Neural cell (in vitro differentiated cells): Measurements from ENCODE around the gene ATP9B. TPM values are rescaled to one million over a fixed set of nuclear protein-coding genes. Genes with fewer than 3 reads are reported as not detected.

ENCODE experiments used
- H2AFZ ChIP-seq: fragments of 200-600, 300-800 bp; sonication (generic), shearing (Covaris generic); 2 replicates; pipeline ENCODE4 v1.6.0; 2014; ENCODE audit warnings: low read depth, mild to moderate bottlenecking, antibody characterized with exemption, low read length, moderate library complexity
- H3F3A ChIP-seq: fragments of 200-600 bp; shearing (Covaris generic); 2 replicates; pipeline ENCODE4 v1.6.1; 2016; ENCODE audit warnings: mild to moderate bottlenecking, moderate library complexity, mixed read lengths, antibody characterized with exemption, low read length; ENCODE audit not compliant: insufficient read depth, poor library complexity, severe bottlenecking
- H3K27ac ChIP-seq: fragments of 200-600, 300-800 bp; sonication (generic), shearing (Covaris generic); 2 replicates; pipeline ENCODE4 v1.5.1; 2014; ENCODE audit warnings: mild to moderate bottlenecking, low read length, moderate library complexity
- H3K27me3 ChIP-seq: fragments of 300-800, 200-600 bp; sonication (generic), shearing (Covaris generic); 2 replicates; pipeline ENCODE4 v1.6.0; 2014; ENCODE audit warnings: mild to moderate bottlenecking, low read depth, low read length, moderate library complexity; ENCODE audit not compliant: insufficient read depth
- H3K36me3 ChIP-seq: fragments of 300-800, 200-600 bp; sonication (generic), shearing (Covaris generic); 2 replicates; pipeline ENCODE4 v1.5.1; 2014; ENCODE audit warnings: mild to moderate bottlenecking, antibody characterized with exemption, low read length, moderate library complexity; ENCODE audit not compliant: insufficient read depth
- H3K4me2 ChIP-seq: fragments of 300-800, 200-600 bp; sonication (generic), shearing (Covaris generic); 2 replicates; pipeline ENCODE4 v1.6.0; 2014; ENCODE audit warnings: mild to moderate bottlenecking, low read length
- H3K4me3 ChIP-seq: fragments of 300-800, 200-600 bp; sonication (generic), shearing (Covaris generic); 2 replicates; pipeline ENCODE4 v1.5.1; 2014; ENCODE audit warnings: mild to moderate bottlenecking, low read length, moderate library complexity
- H3K79me2 ChIP-seq: fragments of 200-600 bp; shearing (Covaris generic); replicated peaks from 2 replicates; pipeline ENCODE4 v1.6.0; 2014; ENCODE audit warnings: mild to moderate bottlenecking, low read length, moderate library complexity; ENCODE audit not compliant: insufficient read depth
- H3K9ac ChIP-seq: fragments of 300-800, 200-600 bp; sonication (generic), shearing (Covaris generic); 2 replicates; pipeline ENCODE4 v1.6.1; 2016; ENCODE audit warnings: mild to moderate bottlenecking, low read length, mixed read lengths
- H3K9me2 ChIP-seq: fragments of 200-600 bp; shearing (Covaris generic); 2 replicates; pipeline ENCODE4 v1.6.1; 2016; ENCODE audit warnings: mild to moderate bottlenecking, low read length, mixed read lengths; ENCODE audit not compliant: insufficient read depth
- H3K9me3 ChIP-seq: fragments of 200-600, 300-800 bp; sonication (generic), shearing (Covaris generic); 2 replicates; pipeline ENCODE4 v1.6.1; 2016; ENCODE audit warnings: mild to moderate bottlenecking, mixed run types, low read length, moderate library complexity, mixed read lengths
- H4K20me1 ChIP-seq: fragments of 200-600 bp; shearing (Covaris generic); 2 replicates; pipeline ENCODE4 v1.6.1; 2016; ENCODE audit warnings: mild to moderate bottlenecking, mixed run types; ENCODE audit not compliant: insufficient read depth
- CTCF ChIP-seq: fragments of 450-650 bp; IDR thresholded peaks from 2 replicates; pipeline ENCODE4 v1.5.1; 2014; ENCODE audit warnings: antibody characterized with exemption, mild to moderate bottlenecking, moderate library complexity; ENCODE audit not compliant: poor library complexity, severe bottlenecking
- EP300 ChIP-seq: fragments of 450-650 bp; conservative IDR thresholded peaks from 2 replicates; pipeline ENCODE4 v1.6.1; 2014; ENCODE audit warnings: antibody characterized with exemption, mild to moderate bottlenecking, moderate library complexity; ENCODE audit not compliant: poor library complexity, severe bottlenecking
- EZH2 ChIP-seq: fragments of 200-600, 300-800 bp; shearing (Covaris generic), sonication (generic); IDR thresholded peaks from 2 replicates; pipeline ENCODE4 v1.6.1; 2014; ENCODE audit warnings: antibody characterized with exemption, low read length, borderline replicate concordance, mild to moderate bottlenecking; ENCODE audit not compliant: insufficient read depth, poor library complexity, severe bottlenecking
- MXI1 ChIP-seq: fragments of 450-650 bp; conservative IDR thresholded peaks from 2 replicates; pipeline ENCODE4 v1.6.1; 2014; ENCODE audit warnings: antibody characterized with exemption, mild to moderate bottlenecking; ENCODE audit not compliant: poor library complexity, severe bottlenecking
- POLR2AphosphoS5 ChIP-seq: IDR thresholded peaks from 2 replicates; pipeline ENCODE4 v1.6.1; 2012
- RAD21 ChIP-seq: fragments of 450-650 bp; conservative IDR thresholded peaks from 2 replicates; pipeline ENCODE4 v1.6.1; 2014; ENCODE audit warnings: antibody characterized with exemption, mild to moderate bottlenecking, moderate library complexity
- REST ChIP-seq: IDR thresholded peaks from 2 replicates; pipeline ENCODE4 v1.6.1; 2012; ENCODE audit warnings: borderline replicate concordance
- SMC3 ChIP-seq: fragments of 450-650 bp; conservative IDR thresholded peaks from 2 replicates; pipeline ENCODE4 v1.6.1; 2014; ENCODE audit warnings: antibody characterized with exemption, mild to moderate bottlenecking, moderate library complexity; ENCODE audit not compliant: poor library complexity
- TAF1 ChIP-seq: IDR thresholded peaks from 2 replicates; pipeline ENCODE4 v1.6.1; 2012; ENCODE audit warnings: low read depth
- polyA plus RNA-seq: library from polyadenylated mRNA; depleted of rRNA; stranded (reverse); fragments of >200 nt; gene quantifications from 2 replicates; pipeline ENCODE4 v1.2.3, GENCODE V29; 2014

ATP9B gene
- polyA plus RNA-seq, 1 donor from 2014 or later: 15.4 TPM

GRCh38 chr18:79422022-79422782 is 353.0 kb downstream of the ATP9B start:
- Histone ChIP-seq H3K4me3 (no peak overlapping the region), H3K36me3 (no peaks in the 10 kb centered on the region), H3K79me2 (no peaks in the 10 kb centered on the region), H3K9me3 (no peaks in the 10 kb centered on the region), H2AFZ (no peak overlapping the region), H3K9ac (no peak overlapping the region), H3K4me2 (no peak overlapping the region), H3K9me2 (no peaks in the 10 kb centered on the region), H3K27ac (no peak overlapping the region), H4K20me1 (no peaks in the 10 kb centered on the region), H3F3A (no peaks in the 10 kb centered on the region), H3K27me3 (no peaks in the 10 kb centered on the region)
- TF ChIP-seq TAF1 (no peak), SMC3 (no peak), MXI1 (no peak), RAD21 (no peak), EZH2 (no peak), POLR2AphosphoS5 (no peak), EP300 (no peak), CTCF (no peak), REST (no peak)

DNA sequence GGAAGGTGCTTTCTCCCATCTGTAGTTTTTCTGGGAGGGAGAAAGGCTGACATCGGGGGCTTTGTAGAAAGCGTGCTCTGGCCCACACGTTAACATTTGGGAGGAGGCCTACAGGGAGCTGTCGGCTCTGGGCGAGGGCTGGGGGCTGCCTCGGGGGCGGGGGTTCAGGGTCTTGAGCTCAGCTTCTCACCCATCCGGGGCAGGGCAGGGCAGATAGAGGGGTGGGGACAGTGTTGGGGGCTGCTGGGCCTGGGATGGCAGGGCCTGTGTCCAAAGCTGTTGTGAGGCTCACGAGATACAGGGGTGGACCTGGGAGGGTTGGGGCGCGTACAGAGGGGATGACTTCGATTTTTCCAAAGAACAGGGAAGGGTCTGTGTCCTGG is 353.6 kb downstream of the ATP9B start:
- Histone ChIP-seq H3K27me3 (no peaks in the 10 kb centered on the region), H3K9me2 (no peaks in the 10 kb centered on the region)
- TF ChIP-seq POLR2AphosphoS5 (no peak), RAD21 (no peak), MXI1 (no peak), REST (no peak), SMC3 (no peak), EZH2 (no peak), EP300 (no peak), CTCF (no peak), TAF1 (no peak)

More for the DNA sequence above, 353.6 kb downstream of the ATP9B start:
- Histone ChIP-seq H3K4me2 (no peak overlapping the region), H3K9ac (no peak overlapping the region), H3K27ac (no peak overlapping the region), H3K79me2 (no peaks in the 10 kb centered on the region), H3K9me3 (no peaks in the 10 kb centered on the region), H3K36me3 (no peaks in the 10 kb centered on the region), H3F3A (no peaks in the 10 kb centered on the region), H3K4me3 (no peak overlapping the region), H4K20me1 (no peaks in the 10 kb centered on the region), H2AFZ (no peak overlapping the region)
